Activated T-cell treated with anti-CD3 and anti-CD28 coated beads, Interleukin-2, amount 50 U/mL, for 4 hours (primary cell): Measurements from ENCODE around the gene C17orf50. TPM values are rescaled to one million over a fixed set of nuclear protein-coding genes. Genes with fewer than 3 reads are reported as not detected.

Experiments
- ATAC-seq, 2 donors: fragments of 200-7000 bp; cut with Tn5 transposase; one replicate each; pipeline ENCODE4 v1.10.0; 2021
- DNase-seq: peaks from one replicate; pipeline ENCODE4 v3.0.0-alpha.2; 2020
- H3K27me3 Mint-ChIP-seq: one replicate; pipeline ENCODE4 v1.8.0; 2021; ENCODE audit warnings: low read depth, mixed read lengths
- H3K36me3 Mint-ChIP-seq: one replicate; pipeline ENCODE4 v1.8.0; 2022; ENCODE audit warnings: mixed read lengths; ENCODE audit not compliant: insufficient read depth
- H3K4me1 Mint-ChIP-seq: one replicate; pipeline ENCODE4 v1.8.0; 2021; ENCODE audit warnings: low read depth, mixed read lengths
- H3K4me3 Mint-ChIP-seq: one replicate; pipeline ENCODE4 v1.8.0; 2021; ENCODE audit warnings: mild to moderate bottlenecking, moderate library complexity, mixed read lengths
- H3K9me3 Mint-ChIP-seq: one replicate; pipeline ENCODE4 v1.8.0; 2021; ENCODE audit warnings: mixed read lengths
- total RNA-seq, 3 donors: library from RNA; stranded (reverse); gene quantifications; one replicate each; pipeline ENCODE4 v1.2.1, GENCODE V29; 2021

The C17orf50 gene
- total RNA-seq: not detected

- DNase-seq (no peak), ATAC-seq (no peak)
- no peak within 1 kb of the TSS for H3K4me3 Mint-ChIP-seq
- H3K27me3 Mint-ChIP-seq: no peaks in the 10 kb centered on the region
- no peaks in the 10 kb centered on the region for H3K9me3 Mint-ChIP-seq
- peaks cover 8% of the 10 kb centered on the region for H3K4me1 Mint-ChIP-seq
- H3K36me3 Mint-ChIP-seq: no peaks in the 10 kb centered on the region
Measured at GRCh38 chr17:35760587-35760986, at the start of gene C17orf50. TSS of gene C17orf50 (plus strand) at chr17:35760887. CDS start at chr17:35760942, 55 bp downstream.

GRCh38 chr17:35710950-35711349 lies 49.7 kb upstream of the C17orf50 start:
- Mint-ChIP-seq H3K27me3 (no peaks in the 10 kb centered on the region), H3K36me3 (peaks cover 21% of the 10 kb centered on the region), H3K4me3 (no peak overlapping the region), H3K9me3 (no peaks in the 10 kb centered on the region), H3K4me1 (peaks cover 32% of the 10 kb centered on the region)
- ATAC-seq: no peak
- no peak for DNase-seq

- peaks cover 20% of the 10 kb centered on the region for H3K4me1 Mint-ChIP-seq
- H3K9me3 Mint-ChIP-seq: no peaks in the 10 kb centered on the region
- H3K27me3 Mint-ChIP-seq: no peaks in the 10 kb centered on the region
- no peak overlapping the region for H3K4me3 Mint-ChIP-seq
- DNase-seq (no peak), ATAC-seq (no peak)
- H3K36me3 Mint-ChIP-seq: peaks cover 28% of the 10 kb centered on the region
Measured at GRCh38 chr17:35713069-35713728, 47.5 kb upstream of the C17orf50 start.

DNA sequence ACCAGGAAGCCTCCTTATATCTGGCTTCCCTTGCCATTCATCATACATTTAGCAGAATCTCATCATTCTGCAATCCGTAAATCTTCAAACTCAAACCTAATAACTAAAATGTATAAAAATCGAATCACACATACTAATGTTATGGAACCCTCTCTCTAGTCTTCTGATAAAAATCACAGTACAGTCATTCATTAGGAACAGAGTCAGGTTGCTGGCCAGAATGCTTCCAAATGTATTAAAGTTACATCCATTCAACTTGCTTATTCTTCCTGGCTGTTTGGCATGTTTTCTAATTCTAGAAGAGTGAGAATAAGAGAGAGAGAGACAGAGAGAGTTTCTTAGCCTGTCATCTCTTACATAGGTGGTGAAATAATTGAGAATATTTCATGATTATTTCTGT lies 45.7 kb upstream of the C17orf50 start:
- H3K4me1 Mint-ChIP-seq: peaks cover 10% of the 10 kb centered on the region
- DNase-seq: no peak
- peaks cover 29% of the 10 kb centered on the region for H3K36me3 Mint-ChIP-seq
- no peak for ATAC-seq
- H3K27me3 Mint-ChIP-seq: no peaks in the 10 kb centered on the region
- H3K9me3 Mint-ChIP-seq: no peaks in the 10 kb centered on the region
- no peak overlapping the region for H3K4me3 Mint-ChIP-seq

GRCh38 chr17:35715416-35715815 lies 45.3 kb upstream of the C17orf50 start:
- Mint-ChIP-seq H3K4me1 (peaks cover 10% of the 10 kb centered on the region), H3K36me3 (peaks cover 29% of the 10 kb centered on the region), H3K4me3 (no peak overlapping the region), H3K9me3 (no peaks in the 10 kb centered on the region), H3K27me3 (no peaks in the 10 kb centered on the region)
- DNase-seq: no peak
- no peak for ATAC-seq

GRCh38 chr17:35716173-35716572 lies 44.5 kb upstream of the C17orf50 start:
- H3K4me1 Mint-ChIP-seq: peaks cover 8% of the 10 kb centered on the region
- no peak for ATAC-seq
- peaks cover 30% of the 10 kb centered on the region for H3K36me3 Mint-ChIP-seq
- no peak overlapping the region for H3K4me3 Mint-ChIP-seq
- no peaks in the 10 kb centered on the region for H3K27me3 Mint-ChIP-seq
- DNase-seq: no peak
- no peaks in the 10 kb centered on the region for H3K9me3 Mint-ChIP-seq

DNA sequence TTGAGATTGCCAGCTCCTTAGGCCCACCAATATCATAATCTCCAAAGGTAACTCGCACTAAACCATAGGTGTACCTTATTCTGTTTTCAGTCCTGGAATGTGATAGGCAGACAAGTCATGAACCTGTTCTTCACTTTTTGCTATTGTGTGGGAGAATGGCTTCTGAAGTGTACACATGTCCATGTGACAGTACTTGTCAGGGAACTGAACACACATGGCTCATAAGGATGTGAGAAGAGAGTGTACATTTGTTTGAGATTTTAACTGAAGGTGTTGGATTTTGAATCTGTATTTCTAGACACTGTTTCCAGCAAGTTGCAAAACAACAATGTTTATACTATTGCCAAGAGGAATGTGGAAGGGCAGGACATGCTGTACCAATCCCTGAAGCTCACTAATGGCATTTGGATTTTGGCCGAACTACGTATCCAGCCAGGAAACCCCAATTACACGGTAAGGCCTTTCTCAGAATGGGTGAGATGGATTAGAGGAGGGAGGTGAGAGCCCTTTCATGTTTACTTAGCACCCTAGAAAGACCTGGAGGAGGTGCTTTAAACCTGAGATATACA lies 43.7 kb upstream of the C17orf50 start:
- no peaks in the 10 kb centered on the region for H3K27me3 Mint-ChIP-seq
- H3K4me1 Mint-ChIP-seq: peaks cover 2% of the 10 kb centered on the region
- no peak overlapping the region for H3K4me3 Mint-ChIP-seq
- no peaks in the 10 kb centered on the region for H3K9me3 Mint-ChIP-seq
- peaks cover 31% of the 10 kb centered on the region for H3K36me3 Mint-ChIP-seq
- ATAC-seq (no peak), DNase-seq (no peak)

GRCh38 chr17:35717475-35717874 lies 43.2 kb upstream of the C17orf50 start:
- Mint-ChIP-seq H3K27me3 (no peaks in the 10 kb centered on the region), H3K4me1 (no peaks in the 10 kb centered on the region), H3K36me3 (peaks cover 31% of the 10 kb centered on the region), H3K4me3 (no peak overlapping the region), H3K9me3 (no peaks in the 10 kb centered on the region)
- ATAC-seq (no peak), DNase-seq (no peak)

DNA sequence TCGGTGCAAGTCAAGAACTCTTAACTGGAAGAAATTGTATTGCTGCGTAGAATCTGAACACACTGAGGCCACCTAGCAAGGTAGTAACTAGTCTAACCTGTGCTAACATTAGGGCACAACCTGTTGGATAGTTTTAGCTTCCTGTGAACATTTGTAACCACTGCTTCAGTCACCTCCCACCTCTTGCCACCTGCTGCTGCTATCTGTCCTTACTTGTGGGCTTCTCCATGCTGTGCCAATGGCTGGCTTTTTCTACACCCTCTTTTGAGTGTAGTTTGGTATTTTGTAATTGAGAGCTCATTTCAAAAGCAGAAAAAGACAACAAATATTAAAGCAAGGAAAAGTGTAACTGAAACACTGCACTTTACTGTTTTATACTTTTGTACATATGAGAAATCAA lies 37.0 kb upstream of the C17orf50 start:
- no peak overlapping the region for H3K4me3 Mint-ChIP-seq
- ATAC-seq (no peak), DNase-seq (no peak)
- no peaks in the 10 kb centered on the region for H3K4me1 Mint-ChIP-seq
- H3K27me3 Mint-ChIP-seq: no peaks in the 10 kb centered on the region
- no peaks in the 10 kb centered on the region for H3K9me3 Mint-ChIP-seq
- peaks cover 55% of the 10 kb centered on the region for H3K36me3 Mint-ChIP-seq

GRCh38 chr17:35725058-35725457 lies 35.6 kb upstream of the C17orf50 start:
- Mint-ChIP-seq H3K4me3 (no peak overlapping the region), H3K9me3 (no peaks in the 10 kb centered on the region), H3K27me3 (no peaks in the 10 kb centered on the region), H3K4me1 (peaks cover 4% of the 10 kb centered on the region), H3K36me3 (peaks cover 48% of the 10 kb centered on the region)
- DNase-seq (no peak), ATAC-seq (no peak)

DNA sequence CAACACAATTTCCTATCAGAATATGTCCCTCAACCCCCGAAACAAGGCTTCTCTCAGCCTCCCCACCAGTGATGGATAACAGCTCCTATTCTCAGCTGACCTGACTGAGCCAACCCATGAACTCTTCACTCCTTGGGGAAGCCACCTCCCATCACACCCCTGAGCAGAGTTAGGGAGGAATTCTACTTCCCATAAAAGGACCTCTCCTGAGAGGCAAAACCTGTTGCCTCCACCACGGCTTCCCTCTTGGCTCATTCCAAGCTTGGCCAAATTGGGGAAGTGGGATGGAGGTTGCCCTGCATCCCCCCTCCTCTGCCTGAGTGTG lies 34.9 kb upstream of the C17orf50 start:
- no peak overlapping the region for H3K4me3 Mint-ChIP-seq
- H3K4me1 Mint-ChIP-seq: peaks cover 11% of the 10 kb centered on the region
- peaks cover 47% of the 10 kb centered on the region for H3K36me3 Mint-ChIP-seq
- ATAC-seq: no peak
- no peak for DNase-seq
- no peaks in the 10 kb centered on the region for H3K27me3 Mint-ChIP-seq
- no peaks in the 10 kb centered on the region for H3K9me3 Mint-ChIP-seq

- no peak overlapping the region for H3K4me3 Mint-ChIP-seq
- DNase-seq (no peak), ATAC-seq (no peak)
- H3K36me3 Mint-ChIP-seq: peaks cover 44% of the 10 kb centered on the region
- peaks cover 17% of the 10 kb centered on the region for H3K4me1 Mint-ChIP-seq
- H3K9me3 Mint-ChIP-seq: no peaks in the 10 kb centered on the region
- H3K27me3 Mint-ChIP-seq: no peaks in the 10 kb centered on the region
Measured at GRCh38 chr17:35726127-35726952, 34.3 kb upstream of the C17orf50 start.

- Mint-ChIP-seq H3K4me3 (no peak overlapping the region), H3K36me3 (peaks cover 43% of the 10 kb centered on the region), H3K4me1 (peaks cover 17% of the 10 kb centered on the region), H3K9me3 (no peaks in the 10 kb centered on the region), H3K27me3 (no peaks in the 10 kb centered on the region)
- no peak for ATAC-seq
- DNase-seq: no peak
Measured at GRCh38 chr17:35726953-35727460, 33.7 kb upstream of the C17orf50 start.

GRCh38 chr17:35727635-35728034 lies 33.1 kb upstream of the C17orf50 start:
- Mint-ChIP-seq H3K36me3 (peaks cover 43% of the 10 kb centered on the region), H3K9me3 (no peaks in the 10 kb centered on the region), H3K4me3 (no peak overlapping the region), H3K4me1 (peaks cover 17% of the 10 kb centered on the region), H3K27me3 (no peaks in the 10 kb centered on the region)
- DNase-seq (no peak), ATAC-seq (no peak)

DNA sequence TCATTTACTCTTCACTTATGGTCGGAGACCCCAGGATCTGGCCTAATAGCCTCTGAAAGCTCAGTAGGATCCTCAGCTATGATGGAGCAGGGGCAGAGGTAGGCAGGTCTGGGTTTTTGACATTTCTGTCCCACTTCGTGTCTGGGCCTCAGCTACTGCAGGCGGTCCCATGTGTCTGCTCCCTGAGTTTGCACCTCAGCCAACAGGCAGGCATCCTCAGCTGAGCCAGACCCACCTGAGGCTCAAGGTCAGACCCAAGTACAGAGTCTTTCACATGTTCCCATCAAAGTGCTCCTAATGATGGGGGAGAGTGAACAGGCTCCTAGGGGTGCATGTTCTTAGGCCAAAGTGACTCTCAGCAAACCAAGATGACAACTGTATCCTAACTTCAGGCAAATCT lies 32.1 kb upstream of the C17orf50 start:
- no peak for ATAC-seq
- no peaks in the 10 kb centered on the region for H3K9me3 Mint-ChIP-seq
- no peak overlapping the region for H3K4me3 Mint-ChIP-seq
- H3K4me1 Mint-ChIP-seq: peaks cover 17% of the 10 kb centered on the region
- H3K27me3 Mint-ChIP-seq: no peaks in the 10 kb centered on the region
- DNase-seq: no peak
- peaks cover 36% of the 10 kb centered on the region for H3K36me3 Mint-ChIP-seq
